Measurements from ENCODE around the gene CAD.
"Not testable (repeated sequence)": the region's sequence is repeated elsewhere in the genome, so short reads cannot be mapped to it uniquely, and the experiment has no call there.

The CAD gene

DNA sequence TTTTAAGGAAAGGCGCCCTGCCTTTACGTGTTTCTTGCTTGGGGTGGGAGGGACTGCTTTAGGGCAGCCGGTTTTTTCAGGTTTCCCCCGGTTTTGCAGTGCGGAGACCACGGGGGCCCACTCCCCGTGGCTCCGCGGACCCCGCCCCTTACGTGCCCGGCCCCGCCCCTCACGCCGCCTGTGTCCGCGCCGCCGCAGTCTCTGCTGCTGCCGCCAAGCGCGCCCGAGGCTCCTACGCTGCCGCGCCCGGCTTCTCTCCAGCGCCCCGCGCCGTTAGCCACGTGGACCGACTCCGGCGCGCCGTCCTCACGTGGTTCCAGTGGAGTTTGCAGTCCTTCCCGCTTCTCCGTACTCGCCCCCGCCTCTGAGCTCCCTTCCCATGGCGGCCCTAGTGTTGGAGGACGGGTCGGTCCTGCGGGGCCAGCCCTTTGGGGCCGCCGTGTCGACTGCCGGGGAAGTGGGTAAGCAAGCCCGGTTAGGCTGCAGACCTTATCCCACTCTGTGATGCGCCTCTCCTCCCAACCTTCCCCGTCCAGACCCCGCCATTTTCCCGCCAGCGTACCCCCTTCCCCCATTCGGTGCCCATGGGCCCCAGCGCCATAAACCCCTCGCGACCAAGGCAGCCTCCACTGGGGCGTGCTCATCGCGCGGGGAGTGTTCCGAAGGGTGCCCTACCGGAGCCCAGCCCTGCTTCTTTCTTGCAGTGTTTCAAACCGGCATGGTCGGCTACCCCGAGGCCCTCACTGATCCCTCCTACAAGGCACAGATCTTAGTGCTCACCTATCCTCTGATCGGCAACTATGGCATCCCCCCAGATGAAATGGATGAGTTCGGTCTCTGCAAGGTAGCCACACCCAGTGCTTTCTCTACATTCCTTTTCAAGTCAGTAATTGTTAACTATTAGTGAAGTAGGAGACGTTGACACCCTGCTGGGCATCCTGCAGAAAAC lies at the start of gene CAD:
TSS of gene CAD (plus strand) at position 197 of the 949 bp plus-strand sequence. CDS start at position 380, 183 bp downstream.
- peak; percentile 88 for DNase-seq

DNA sequence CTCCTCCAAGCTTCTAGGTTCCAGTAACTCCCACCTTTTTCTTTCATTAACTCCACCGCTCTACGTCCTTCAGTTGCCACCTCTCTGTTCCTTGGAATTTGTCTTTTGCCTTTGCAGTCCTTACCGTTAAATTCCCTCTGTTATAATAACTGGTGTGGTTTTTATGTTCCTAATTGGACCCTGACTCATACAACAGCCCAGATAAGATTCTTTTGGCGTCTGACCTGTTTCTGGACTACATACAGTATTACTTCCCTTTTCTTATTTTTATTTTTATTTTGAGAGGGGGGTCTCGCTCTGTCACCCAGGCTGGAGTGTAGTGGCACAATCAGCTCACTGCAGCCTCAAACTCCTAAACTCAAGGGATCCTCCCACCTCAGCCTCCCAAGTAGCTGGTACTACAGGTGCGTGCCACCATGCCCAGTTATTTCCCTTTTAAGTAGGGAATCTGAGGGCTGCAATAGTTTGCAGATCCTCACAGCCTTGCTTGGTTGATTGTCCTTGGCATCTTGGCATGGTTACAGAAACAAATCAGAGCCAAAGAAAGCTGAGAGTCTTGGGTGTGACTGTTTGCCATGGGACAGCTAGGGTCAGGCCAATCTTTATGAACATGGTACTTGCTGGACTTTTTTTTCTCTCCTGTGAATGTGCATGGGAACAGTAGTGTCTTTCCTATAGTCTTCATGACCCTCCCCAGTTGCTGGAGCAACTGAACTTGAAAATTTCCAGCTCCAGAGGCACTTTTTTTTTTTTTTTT lies 46.4 kb upstream of the CAD start:
- DNase-seq, result no peak

DNA sequence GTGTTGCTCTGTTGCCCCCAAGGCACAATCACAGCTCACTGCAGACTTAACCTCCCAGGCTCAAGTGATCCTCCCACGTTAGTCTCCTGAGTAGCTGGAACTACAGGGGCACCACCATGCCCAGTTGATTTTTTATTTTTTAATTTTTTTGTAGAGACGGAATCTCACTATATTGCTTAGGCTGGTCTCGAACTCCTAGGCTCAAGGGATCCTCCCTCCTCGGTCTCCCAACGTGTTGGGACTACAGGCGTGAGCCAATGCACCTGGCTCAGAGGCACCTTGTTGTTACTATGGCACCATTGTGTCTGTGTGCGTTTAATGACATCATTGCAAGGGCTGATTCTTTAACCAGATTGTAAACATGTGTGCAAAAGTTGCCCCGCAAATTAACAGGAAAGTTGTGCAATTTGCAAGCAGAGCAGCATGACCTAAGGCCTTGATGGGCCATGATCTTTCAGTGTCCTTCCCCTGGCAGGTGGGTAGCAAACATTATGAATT lies 45.8 kb upstream of the CAD start:
- no peak for DNase-seq

DNA sequence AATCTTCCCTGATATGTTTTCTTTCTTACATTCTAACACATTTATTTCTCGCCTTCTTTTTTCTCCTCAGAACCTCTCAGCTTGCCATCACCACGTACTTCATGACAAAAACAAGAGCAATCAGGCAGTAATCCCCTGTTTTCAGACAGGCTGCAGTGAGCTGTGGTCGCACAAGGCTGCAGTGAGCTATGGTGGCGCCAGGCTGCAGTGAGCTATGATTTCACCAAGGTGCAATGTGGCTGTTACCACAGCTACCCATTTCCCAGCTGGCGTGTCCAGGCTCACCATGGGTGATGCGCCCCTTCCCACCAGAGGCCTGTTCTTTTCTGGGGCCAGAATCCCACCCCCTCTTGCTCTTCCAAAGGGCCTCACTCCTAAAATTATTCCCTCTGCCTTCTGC lies 42.5 kb upstream of the CAD start:
- DNase-seq, result no peak

DNA sequence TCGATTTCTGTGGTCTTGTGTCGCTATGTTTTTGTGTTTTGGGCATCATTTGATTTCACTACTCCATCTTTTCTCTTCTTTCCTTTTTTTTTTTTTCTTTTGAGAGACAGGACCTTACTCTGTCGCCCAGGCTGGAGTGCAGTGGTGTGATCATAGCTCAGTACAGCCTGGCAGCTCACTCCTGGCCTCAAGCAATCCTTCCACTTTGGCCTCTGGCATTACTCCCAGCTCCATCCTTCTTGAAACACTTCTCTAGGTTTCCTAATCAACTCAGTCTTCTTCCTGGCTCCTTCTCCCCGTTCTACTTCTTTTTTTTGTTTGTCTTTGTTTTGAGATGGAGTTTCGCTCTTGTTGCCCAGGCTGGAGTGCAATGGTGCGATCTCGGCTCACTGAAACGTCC lies 41.8 kb upstream of the CAD start:
- no peak for DNase-seq

DNA sequence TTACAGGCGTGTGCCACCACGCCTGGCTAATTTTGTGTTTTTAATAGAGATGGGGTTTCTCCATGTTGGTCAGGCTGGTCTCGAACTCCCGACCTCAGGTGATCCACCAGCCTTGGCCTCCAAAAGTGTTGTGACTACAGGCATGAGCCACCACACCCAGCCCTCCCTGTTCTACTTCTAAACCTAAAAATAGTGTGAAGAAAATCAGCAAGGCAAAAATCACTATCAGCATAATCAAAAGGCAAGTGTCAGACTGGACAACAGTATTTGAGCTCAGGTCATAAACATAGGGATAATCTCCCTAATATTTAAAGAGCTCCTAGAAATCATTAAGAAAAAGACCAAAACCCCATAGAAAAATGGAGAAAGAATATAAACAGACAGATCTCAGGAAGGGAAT lies 41.4 kb upstream of the CAD start:
- not testable (repeated sequence) for DNase-seq

DNA sequence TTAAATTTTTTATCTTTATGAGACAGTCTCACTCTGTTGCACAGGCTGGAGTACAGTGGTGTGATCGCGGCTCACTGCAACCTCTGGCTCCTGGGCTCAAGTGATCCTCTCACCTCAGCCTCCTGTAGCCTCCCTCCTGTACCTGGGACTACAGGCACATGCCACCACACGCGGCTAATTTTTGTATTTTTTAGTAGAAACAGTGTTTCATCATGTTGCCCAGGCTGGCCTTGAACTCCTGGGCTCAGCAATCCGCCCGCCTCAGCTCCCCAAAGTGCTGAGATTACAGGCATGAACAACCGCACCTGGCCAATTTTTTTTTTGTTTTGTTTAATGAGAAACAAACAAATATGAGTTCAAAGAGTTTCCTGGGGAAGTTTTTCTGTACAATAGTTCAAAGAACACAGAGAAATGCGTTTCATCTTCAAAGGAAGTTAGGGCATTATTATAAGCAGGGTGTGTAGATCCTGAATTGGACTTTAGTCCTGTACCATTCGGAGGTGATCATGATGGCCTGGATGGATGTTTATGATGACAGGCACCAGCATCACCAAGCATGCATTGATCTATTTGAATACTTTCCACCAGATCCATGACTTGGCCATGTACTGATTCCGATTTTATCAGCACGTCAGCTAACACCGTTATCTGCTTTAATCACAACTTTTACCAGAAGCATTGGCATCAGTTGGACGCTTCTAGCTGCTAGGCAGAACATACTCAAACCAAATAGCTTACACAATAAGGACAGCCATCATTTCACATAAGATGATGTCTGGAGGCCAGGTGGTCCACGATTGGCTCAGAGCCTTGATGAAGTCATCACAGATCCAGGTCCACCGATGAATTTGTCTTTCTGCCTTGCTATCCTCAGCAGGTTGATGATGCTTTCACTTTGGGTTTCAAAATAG lies 39.5 kb upstream of the CAD start:
- DNase-seq, result no peak

DNA sequence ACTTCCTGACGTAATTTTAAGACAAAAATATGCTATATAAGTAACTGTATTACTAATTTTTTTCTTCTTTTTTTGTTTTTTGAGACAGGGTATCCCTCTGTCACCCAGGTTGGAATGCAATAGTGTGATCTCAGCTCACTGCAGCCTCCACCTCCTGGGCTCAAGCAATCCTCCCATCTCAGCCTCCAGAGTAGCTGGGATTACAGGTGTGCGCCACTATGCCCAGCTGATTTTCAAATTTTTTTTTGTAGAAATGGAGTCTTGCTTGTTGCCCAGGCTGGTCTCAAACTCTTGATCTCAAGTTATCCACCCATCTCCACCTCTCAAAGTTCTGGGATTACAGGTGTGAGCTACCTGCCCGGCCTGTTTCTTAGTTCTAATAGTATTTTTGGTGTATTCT lies 38.7 kb upstream of the CAD start:
- no peak for DNase-seq

DNA sequence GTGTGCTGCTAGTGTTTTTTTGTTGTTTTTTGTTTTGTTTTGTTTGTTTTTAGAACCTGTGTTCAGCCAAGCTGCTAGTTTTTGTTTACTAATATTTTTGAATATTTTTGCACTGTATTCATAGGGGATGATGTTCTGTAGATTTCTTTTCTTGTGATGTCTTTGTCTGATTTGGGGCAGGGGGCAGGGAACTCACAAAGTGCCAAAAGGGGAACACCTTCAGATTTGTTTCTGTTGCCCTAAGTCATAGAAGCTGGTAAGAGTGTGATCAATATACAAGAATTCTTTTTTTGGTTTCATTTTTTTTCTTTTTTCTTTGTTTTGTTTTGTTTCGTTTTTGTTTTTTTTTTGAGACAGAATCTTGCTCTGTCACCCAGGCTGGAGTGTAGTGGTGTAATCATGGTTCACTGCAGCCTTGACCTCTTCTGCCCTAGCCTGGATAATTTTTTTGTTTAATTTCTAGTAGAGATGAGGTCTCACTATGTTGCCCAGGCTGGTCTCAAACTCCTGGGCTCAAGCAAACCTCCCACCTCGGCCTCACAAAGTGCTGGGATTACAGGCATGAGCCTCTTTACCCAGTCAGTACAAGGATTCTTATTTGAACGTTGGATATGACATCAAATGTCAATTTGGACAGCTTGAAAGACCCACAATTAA lies 37.7 kb upstream of the CAD start:
- DNase-seq, result no peak

DNA sequence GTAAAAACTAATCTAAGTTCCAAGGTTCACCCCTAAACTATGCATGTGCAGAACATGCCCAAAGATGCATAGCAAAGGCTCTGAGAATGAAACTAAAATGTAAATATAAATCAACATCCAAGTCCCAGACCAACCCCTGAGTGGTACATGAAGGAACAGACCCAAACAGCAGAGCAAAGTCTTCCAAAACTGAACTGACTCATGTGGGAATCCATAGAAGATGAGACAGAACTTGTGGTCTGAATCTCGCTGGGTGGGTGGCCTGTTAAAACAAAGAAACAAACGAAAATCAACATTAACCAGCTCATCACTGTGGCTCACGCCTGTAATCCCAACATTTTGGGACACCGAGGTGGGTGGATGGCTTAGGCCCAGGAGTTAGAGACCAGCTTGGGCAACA lies 34.8 kb upstream of the CAD start:
- DNase-seq, result no peak

DNA sequence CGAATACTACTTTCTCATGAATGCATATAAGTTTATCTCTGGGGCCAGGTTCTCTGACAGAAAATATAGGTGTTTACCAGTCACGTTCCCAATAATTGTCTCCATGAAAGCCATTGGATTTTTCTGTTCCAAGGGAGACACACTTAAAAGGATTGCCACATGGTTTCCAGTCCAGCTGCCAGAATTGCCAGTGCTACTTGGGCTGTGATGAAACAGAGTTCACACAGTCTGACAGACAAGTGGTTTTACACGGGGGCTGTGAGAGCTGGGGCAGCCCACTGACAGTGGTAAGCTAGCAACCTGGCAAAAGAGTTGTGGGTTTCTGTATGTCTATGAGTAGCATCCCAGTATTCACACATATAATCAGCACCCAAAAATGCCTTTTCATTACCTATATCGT lies 33.1 kb upstream of the CAD start:
- DNase-seq, result no peak

DNA sequence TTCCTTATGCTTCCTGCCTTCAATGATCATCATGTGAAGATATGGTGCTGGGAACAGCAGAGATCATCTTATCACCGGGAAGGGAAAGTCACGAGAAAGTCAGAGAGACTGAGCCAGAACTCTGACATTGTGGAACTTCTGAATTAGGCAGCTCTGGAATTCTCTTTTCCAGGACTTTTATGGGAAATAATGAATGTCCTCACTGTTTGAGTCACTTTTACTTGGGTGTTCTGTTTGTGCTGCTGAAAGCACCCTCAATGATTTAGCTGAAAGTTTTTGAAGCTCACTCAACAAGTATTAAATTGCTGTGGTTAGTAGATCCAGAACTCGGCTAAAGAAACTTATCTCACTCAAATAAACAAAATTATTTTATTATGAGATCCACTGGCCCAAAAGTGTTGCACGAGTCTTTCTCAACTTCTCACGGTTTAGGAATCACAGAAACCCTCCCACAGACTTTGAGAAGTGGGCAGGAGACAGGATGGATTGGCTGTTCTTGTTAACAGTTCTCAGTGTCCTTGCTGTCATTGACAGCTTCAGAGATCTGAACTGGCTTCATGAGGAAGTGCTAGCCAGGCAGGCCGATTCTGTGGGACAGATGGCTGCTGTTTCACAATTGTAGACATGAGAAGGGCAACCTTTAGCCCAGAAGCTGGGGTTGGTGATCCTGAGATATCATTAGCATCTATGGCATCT lies 31.7 kb upstream of the CAD start:
- no peak for DNase-seq

DNA sequence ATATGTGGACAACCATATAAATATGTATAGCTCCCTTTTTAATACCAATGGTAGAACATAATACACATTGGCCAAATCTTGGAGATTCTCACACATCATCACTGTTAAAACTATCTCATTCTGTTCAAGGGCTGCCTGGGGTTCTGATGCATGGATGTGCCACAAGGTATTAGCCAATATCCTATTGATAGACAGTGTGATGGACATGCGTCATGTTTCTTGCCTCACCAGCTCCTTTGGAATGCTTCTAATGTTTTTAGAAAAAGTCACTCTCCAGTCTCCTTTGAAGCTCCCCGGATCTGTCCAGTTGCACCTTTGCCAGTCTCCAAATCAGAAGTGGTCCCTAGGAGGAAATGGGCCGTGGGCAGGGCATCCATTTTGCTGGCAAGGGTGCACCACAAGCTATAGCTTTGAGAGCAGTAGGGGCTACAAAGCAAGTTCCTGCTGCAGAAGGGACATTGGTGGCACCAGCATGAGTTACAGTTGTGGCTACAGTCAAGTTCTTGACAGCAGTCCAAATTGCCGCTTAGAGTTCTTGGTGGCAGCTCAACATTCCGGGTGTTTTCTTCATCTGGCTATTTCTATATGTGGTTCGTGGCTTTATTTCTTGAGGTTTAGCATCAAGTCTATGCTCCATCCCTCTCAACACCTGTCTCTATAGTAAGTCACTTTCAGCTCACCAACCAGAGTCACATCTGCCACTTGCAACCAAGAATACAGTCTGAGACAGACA lies 30.4 kb upstream of the CAD start:
- DNase-seq, result no peak

DNA sequence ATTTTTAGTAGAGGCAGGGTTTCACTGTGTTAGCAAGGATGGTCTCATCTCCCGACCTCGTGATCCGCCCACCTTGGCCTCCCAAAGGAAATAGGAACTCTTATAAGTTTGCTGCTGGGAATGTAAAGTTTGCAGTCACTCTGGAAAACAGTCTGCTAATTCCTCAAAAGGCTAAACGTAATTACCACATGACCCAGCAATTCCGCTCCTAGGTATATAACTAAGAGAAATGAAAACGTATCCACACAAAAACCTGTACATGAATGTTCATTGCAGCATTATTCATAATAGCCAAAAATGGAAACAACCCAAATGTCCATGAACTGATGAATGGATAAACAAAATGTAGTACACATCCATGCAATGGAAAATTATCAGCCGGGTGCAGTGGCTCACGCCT lies 27.2 kb upstream of the CAD start:
- DNase-seq, result no peak

DNA sequence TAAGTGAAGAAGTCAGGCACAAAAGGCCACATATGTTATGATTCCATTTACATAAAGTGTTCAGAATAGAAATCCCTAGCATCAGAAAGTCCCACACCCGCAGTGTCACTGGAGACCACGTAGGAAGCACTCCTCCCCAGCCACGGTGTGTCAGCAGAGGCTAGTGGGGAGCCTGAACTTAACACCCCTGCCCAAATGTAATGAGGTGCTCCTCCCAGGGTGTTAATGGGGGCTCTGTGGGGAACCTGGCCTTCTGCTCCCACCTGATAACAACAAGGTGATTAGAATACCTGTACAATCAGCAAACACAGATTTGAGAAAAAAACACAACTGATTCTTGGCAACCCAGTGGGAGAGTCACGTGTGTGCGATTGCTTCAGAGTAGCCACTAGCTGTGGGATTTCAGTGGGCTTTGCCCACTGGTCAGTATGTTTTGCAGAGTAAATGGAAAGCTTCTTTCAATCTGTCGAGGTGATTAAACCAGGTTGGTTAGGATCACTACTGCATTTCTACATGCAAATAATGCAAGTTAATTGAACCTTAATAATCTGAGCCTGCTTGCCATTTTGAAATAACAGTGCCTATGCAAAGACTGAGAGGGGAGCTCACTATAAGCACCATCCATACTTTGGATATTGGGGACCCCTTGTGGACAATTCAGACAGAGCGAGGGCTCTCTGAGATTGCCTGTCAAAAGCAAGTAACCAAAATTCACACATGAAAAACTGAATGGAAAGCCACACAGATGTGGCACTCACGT lies 25.9 kb upstream of the CAD start:
- peak; percentile 62 for DNase-seq

DNA sequence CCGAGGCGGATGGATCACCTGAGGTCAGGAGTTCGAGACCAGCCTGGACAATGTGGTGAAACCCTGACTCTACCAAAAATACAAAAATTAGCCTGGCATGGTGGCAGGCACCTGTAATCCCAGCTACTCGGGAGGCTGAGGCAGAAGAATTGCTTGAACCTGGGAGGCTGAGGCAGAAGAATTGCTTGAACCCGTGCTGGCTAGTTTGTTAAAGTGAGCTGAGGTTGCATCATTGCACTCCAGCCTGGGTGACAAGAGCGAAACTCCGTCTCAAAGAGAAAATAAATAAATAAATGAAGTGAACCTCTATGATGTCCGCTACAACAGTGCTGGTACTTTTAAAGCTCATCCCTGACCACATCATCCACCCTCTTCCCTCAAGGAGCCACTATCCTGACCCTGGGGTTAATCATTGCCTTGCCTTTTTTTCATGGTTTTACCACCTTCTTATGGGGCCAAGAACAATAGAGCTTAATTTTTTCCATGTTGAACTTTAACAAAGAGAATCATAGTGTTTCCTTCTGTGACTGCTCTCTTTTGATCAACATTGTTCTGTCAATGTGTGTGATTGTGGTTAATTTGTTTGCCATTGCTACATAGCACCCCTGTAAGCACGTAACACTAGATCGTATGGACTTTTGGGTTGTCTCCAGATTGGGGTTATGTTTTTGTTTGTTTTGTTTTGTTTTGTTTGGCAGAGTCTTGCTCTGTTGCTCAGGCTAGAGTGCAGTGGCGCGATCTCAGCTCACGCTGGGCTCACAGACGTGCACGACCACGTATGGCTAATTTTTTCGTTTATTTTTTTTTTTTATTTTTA lies 22.4 kb upstream of the CAD start:
- DNase-seq, result no peak

DNA sequence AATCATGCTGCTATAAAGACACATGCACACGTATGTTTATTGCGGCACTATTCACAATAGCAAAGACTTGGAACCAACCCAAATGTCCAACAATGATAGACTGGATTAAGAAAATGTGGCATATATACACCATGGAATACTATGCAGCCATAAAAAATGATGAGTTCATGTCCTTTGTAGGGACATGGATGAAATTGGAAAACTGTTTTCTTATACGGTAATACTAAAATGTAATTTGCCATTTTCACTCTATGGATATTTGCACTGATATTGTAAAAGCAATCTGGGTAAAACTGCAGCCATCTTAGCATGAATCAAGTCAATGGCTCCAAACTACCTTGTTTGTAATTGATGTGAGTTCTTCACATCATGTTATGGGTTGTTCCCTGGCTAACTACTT lies 21.4 kb upstream of the CAD start:
- DNase-seq, result not testable (repeated sequence)

DNA sequence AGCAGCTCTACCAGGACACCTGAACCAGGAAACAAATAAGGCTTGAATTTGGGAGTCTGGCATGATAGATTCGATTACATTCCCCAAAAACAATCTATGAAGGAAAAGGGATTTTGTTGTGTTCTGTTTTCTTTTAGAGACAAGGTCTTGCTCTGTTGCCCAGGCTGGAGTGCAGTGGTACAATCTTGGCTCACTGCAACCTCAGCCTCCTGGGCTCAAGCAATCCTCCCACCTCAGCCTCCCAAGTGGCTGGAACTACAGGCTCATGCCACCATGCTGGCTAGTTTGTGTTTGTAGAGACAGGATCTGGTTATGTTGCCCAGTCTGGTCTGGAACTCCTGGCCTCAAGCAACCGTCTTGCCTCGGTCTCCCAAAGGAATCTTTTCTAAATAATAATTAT lies 19.1 kb upstream of the CAD start:
- DNase-seq, result not testable (repeated sequence)

DNA sequence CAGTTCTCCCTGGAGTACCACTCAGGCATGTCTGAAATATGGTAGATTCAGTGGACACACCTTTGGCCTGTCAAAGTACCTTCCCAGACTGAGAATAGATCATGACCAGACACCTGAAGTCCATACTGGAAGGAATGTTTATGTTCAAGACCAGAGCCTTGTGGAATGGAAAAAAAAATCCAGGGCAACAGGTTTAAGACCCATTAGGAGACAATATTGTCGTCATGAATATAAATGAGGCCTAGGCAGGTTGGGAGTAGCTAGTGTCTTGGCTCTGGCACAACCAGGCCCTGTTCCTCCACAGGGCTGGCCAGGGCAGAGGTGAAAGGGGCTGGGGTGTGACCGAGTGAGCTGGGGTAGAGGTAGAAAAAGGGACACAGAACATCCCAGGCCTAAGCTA lies 18.5 kb upstream of the CAD start:
- DNase-seq, result no peak
